Kidney epithelial cell (primary cell): Measurements from ENCODE around the gene TMEM219. TPM values are rescaled to one million over a fixed set of nuclear protein-coding genes. Genes with fewer than 3 reads are reported as not detected.

Experiments used
- DNase-seq: peaks from one replicate; pipeline ENCODE4 v3.0.0-alpha.2; 2010; ENCODE audit warnings: low read depth
- H3K27me3 ChIP-seq: 2 replicates; pipeline ENCODE4 v1.6.0; 2011; ENCODE audit warnings: low read length; ENCODE audit not compliant: control insufficient read depth, insufficient read depth
- H3K36me3 ChIP-seq: 2 replicates; pipeline ENCODE4 v1.5.1; 2011; ENCODE audit warnings: low read length; ENCODE audit not compliant: control insufficient read depth, insufficient read depth
- H3K4me3 ChIP-seq: 2 replicates; pipeline ENCODE4 v1.5.1; 2011; ENCODE audit warnings: low read depth, mild to moderate bottlenecking, control low read depth, low read length
- CTCF ChIP-seq: IDR thresholded peaks from 2 replicates; pipeline ENCODE4 v1.5.1; 2011; ENCODE audit warnings: mild to moderate bottlenecking, moderate library complexity, low read length, control low read depth, inconsistent platforms; ENCODE audit not compliant: insufficient read depth, poor library complexity, severe bottlenecking
- total RNA-seq: library from RNA; depleted of rRNA; stranded (reverse); fragments of >200 nt; gene quantifications from 2 replicates; pipeline ENCODE4 v1.2.3, GENCODE V29; 2015

TMEM219 gene
- total RNA-seq, 1 donor from 2014 or later, result 175 TPM

- Histone ChIP-seq H3K36me3 (no peaks in the 10 kb centered on the region), H3K27me3 (no peaks in the 10 kb centered on the region), H3K4me3 (no peak overlapping the region)
- no peak for TF ChIP-seq CTCF
- no peak for DNase-seq
Observed at GRCh38 chr16:29920288-29921033, 41.4 kb upstream of the TMEM219 start.

- H3K27me3 ChIP-seq, result no peaks in the 10 kb centered on the region
- no peaks in the 10 kb centered on the region for H3K36me3 ChIP-seq
- DNase-seq, result no peak
- no peak for TF ChIP-seq CTCF
- no peak overlapping the region for H3K4me3 ChIP-seq
Observed at GRCh38 chr16:29921034-29921385, 40.9 kb upstream of the TMEM219 start.

GRCh38 chr16:29922326-29922725 is 39.6 kb upstream of the TMEM219 start:
- no peak for TF ChIP-seq CTCF
- no peaks in the 10 kb centered on the region for H3K36me3 ChIP-seq

GRCh38 chr16:29922986-29923501 is 38.8 kb upstream of the TMEM219 start:
- Histone ChIP-seq H3K4me3 (no peak overlapping the region), H3K36me3 (no peaks in the 10 kb centered on the region), H3K27me3 (no peaks in the 10 kb centered on the region)
- no peak for TF ChIP-seq CTCF
- no peak for DNase-seq

More at GRCh38 chr16:29922326-29922725, 39.6 kb upstream of the TMEM219 start:
- Histone ChIP-seq H3K4me3 (no peak overlapping the region), H3K27me3 (no peaks in the 10 kb centered on the region)
- DNase-seq, result no peak

GRCh38 chr16:29925105-29925756 is 36.6 kb upstream of the TMEM219 start:
- no peaks in the 10 kb centered on the region for H3K27me3 ChIP-seq
- no peak for TF ChIP-seq CTCF
- peak overlapping the region; percentile 90 for H3K4me3 ChIP-seq
- no peaks in the 10 kb centered on the region for H3K36me3 ChIP-seq
- DNase-seq, result no peak
